Esophagus squamous epithelium (tissue), 5 donors: ENCODE data around the gene KCNQ1. TPM values are rescaled to one million over a fixed set of nuclear protein-coding genes. Genes with fewer than 3 reads are reported as not detected.
"Not testable (repeated sequence)": the region's sequence is repeated elsewhere in the genome, so short reads cannot be mapped to it uniquely, and the experiment has no call there.

Source experiments
- DNase-seq: peaks from one replicate; lab custom pipeline; 2025; lab: John Stamatoyannopoulos, UW
- H3K27ac ChIP-seq, 4 donors: fragments of 200-600 bp; sonication (generic); one replicate each; pipeline ENCODE4 v1.5.1; 2016 to 2019; ENCODE audit warnings: mild to moderate bottlenecking in 1 of 4
- H3K27me3 ChIP-seq, 4 donors: fragments of 200-600 bp; sonication (generic); 1 replicate in 3 of 4; 2 replicates in 1 of 4; pipeline versions ENCODE4 v1.5.1 to v1.6.0; 2017 to 2021; ENCODE audit warnings: antibody characterized with exemption in 1 of 4
- H3K36me3 ChIP-seq, 3 donors: fragments of 200-600 bp; sonication (generic); one replicate each; pipeline ENCODE4 v1.5.1; 2016 to 2019
- H3K4me1 ChIP-seq, 3 donors: fragments of 200-600 bp; sonication (generic); one replicate each; pipeline ENCODE4 v1.5.1; 2017 to 2019
- H3K4me3 ChIP-seq, 4 donors: fragments of 200-600 bp; sonication (generic); 1 replicate in 3 of 4; 2 replicates in 1 of 4; pipeline ENCODE4 v1.5.1; 2016 to 2019; ENCODE audit warnings: mild to moderate bottlenecking in 2 of 4, moderate library complexity in 1 of 4
- H3K9me3 ChIP-seq, 3 donors: fragments of 200-600 bp; sonication (generic); one replicate each; pipeline ENCODE4 v1.5.1; 2016 to 2019
- POLR2A ChIP-seq, 4 donors: fragments of 450-650 bp; IDR thresholded peaks; one replicate each; pipeline ENCODE4 v1.6.1; 2017; ENCODE audit warnings: antibody characterized with exemption in 4 of 4, mild to moderate bottlenecking in 4 of 4, moderate library complexity in 3 of 4
- WGBS, 2 donors: methylation state at CpG; one replicate each; pipeline ENCODE4 v1.1.5; 2018; 5-methylcytosine and 5-hydroxymethylcytosine counted together
- intact Hi-C: fragments of 100-400 bp; cut with DNase I; formaldehyde crosslinking; loops from one replicate; pipeline ENCODE4 v1.15.0; 2022
- total RNA-seq, 4 donors: library from RNA; depleted of rRNA; stranded (reverse); fragments of >200 nt; gene quantifications; one replicate each; pipeline ENCODE4 v1.1.0, GENCODE V29; 2016
- TF ChIP-seq, protein P1 (sequence below), 6 experiments: fragments of 450-650 bp in 4 of 6; fragments of 200-600 bp in 2 of 6; sonication (generic) in 2 of 6; IDR thresholded peaks; one replicate each; pipeline ENCODE4 v1.5.1; 2016 to 2019; ENCODE audit warnings: antibody characterized with exemption in 6 of 6, mild to moderate bottlenecking in 4 of 6, moderate library complexity in 4 of 6
- donor health status: DM: yes; HTN: yes; CAD: no.

The KCNQ1 gene
- total RNA-seq, 4 donors from 2014 or later, result 0.61 to 3.1 (median 0.72) TPM

DNA sequence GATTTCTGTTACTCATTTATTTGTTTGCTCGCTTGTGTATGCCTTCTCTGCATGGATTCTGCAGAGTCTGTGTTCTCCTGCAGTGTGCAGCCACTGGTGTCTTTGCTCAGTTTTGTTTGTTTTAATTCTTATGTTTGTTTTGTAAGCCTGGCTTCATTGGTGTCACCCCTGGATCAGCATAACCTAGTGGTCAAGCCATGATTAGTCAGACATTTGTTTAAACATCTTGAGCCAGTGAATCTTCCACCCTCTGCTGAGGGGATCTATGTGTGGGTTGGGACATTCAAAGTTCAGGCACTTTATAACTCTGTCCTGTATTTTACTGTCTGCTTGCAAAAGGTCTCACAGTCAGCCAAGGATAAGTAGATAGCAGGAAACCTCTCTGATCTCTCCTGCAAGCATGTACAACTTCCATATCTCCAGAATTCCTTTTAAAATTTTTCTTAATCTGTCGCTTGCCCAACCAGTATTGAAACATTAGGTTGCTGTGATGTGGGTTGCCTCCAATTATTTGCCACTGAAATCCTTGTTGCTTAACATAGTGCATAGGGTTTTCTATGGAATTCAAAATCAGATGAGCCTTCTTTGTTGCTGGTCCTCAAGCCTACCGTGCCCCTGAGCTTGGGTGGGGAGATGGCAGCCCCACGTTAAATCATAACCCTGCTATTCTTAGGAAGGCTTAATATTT is 168.2 kb downstream of the KCNQ1 start:
- TF ChIP-seq, protein P1, sequence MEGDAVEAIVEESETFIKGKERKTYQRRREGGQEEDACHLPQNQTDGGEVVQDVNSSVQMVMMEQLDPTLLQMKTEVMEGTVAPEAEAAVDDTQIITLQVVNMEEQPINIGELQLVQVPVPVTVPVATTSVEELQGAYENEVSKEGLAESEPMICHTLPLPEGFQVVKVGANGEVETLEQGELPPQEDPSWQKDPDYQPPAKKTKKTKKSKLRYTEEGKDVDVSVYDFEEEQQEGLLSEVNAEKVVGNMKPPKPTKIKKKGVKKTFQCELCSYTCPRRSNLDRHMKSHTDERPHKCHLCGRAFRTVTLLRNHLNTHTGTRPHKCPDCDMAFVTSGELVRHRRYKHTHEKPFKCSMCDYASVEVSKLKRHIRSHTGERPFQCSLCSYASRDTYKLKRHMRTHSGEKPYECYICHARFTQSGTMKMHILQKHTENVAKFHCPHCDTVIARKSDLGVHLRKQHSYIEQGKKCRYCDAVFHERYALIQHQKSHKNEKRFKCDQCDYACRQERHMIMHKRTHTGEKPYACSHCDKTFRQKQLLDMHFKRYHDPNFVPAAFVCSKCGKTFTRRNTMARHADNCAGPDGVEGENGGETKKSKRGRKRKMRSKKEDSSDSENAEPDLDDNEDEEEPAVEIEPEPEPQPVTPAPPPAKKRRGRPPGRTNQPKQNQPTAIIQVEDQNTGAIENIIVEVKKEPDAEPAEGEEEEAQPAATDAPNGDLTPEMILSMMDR (IDR thresholded peaks at IDR 0.05), result no peak
- no peak for TF ChIP-seq POLR2A (IDR thresholded peaks at IDR 0.05)
- intact Hi-C loops, result no loop called here

DNA sequence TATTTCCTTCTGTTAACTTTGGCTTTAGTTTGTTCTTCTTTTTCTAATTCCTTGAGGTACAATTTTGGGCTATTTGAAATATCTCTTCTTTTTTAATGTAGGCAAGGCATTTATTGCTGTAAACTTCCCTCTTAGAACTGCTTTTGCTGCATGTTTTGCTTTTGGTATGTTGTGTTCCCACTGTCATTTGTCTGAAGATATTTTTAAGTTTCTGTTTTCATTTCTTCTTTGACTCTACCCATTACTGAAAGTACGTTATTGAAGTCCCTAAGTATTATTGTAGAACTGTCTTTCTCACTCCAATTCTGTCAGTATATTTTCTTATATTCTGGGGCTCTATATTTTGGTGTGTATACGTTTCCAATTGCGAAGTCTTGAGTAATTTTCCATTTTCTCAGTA is 177.1 kb downstream of the KCNQ1 start:
- TF ChIP-seq POLR2A (IDR thresholded peaks at IDR 0.05), result no peak
- TF ChIP-seq, protein P1 (IDR thresholded peaks at IDR 0.05), result no peak
- no peak for DNase-seq
- Histone ChIP-seq H3K27me3 (no peaks in the 10 kb centered on the region), H3K9me3 (no peaks in the 10 kb centered on the region), H3K27ac (no peak overlapping the region), H3K36me3 (no peaks in the 10 kb centered on the region), H3K4me1 (no peaks in the 10 kb centered on the region), H3K4me3 (no peak overlapping the region)
- WGBS, 2 donors, result 21 to 27% methylated on average over 3 of the region's 3 CpGs
- intact Hi-C loops, result no loop called here

More for the DNA sequence above, 168.2 kb downstream of the KCNQ1 start:
- H3K9me3 ChIP-seq, result peaks cover 0 to 9% (median 6%) of the 10 kb centered on the region in 3 donors
- no peaks in the 10 kb centered on the region for H3K36me3 ChIP-seq
- no peak for DNase-seq
- H3K27ac ChIP-seq, result no peak overlapping the region
- H3K4me3 ChIP-seq, result no peak overlapping the region
- H3K4me1 ChIP-seq, result no peaks in the 10 kb centered on the region
- 71 to 83% methylated on average over 4 of the region's 4 CpGs for WGBS, 2 donors
- H3K27me3 ChIP-seq, result no peaks in the 10 kb centered on the region

DNA sequence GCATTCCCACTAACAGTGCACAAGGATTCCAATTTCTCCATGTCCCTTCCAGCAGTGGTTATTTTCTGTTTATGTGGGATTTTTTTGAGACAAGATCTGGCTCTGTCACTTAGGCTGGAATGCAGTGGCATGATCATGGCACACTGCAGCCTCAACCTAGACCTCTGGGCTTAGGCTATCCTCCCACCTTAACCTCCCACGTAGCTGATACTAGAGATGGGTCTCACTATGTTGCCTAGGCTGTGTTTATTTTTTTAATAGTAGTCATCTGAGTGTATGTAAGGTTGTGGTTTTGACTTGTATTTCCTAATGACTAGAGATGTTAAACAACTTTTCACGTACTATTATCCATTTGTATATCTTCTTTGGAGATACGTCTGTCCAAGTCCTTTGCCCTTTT is 180.4 kb downstream of the KCNQ1 start:
- DNase-seq, result no peak
- Histone ChIP-seq H3K4me1 (no peaks in the 10 kb centered on the region), H3K9me3 (peaks cover 0 to 9% (median 0%) of the 10 kb centered on the region in 3 donors), H3K27ac (no peak overlapping the region), H3K4me3 (no peak overlapping the region), H3K27me3 (no peaks in the 10 kb centered on the region), H3K36me3 (no peaks in the 10 kb centered on the region)
- TF ChIP-seq POLR2A (IDR thresholded peaks at IDR 0.05), result no peak
- TF ChIP-seq, protein P1 (IDR thresholded peaks at IDR 0.05), result no peak
- WGBS, 2 donors, result 47 to 57% methylated on average over 3 of the region's 3 CpGs
- intact Hi-C loops, result no loop called here

DNA sequence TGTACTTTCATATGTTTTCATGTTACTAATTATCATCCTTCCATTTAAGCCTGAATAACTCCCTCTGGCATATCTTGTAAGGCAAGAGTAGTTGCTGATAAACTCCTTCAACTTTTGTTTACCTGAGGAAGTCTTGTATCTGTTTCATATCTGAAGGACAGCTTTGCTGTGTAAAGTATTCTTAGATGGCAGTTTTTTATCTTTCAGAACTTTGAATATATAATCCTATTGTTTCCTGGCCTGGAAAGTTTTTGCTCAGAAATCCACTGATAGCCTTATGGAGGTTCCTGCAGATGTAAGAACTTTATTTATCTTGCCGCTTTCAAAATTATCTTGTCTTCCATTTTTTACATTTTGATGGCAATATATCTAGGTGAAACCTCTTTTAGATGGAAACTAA is 185.9 kb downstream of the KCNQ1 start:
- TF ChIP-seq, protein P1 (IDR thresholded peaks at IDR 0.05), result no peak
- TF ChIP-seq POLR2A (IDR thresholded peaks at IDR 0.05), result no peak
- Histone ChIP-seq H3K36me3 (no peaks in the 10 kb centered on the region), H3K27me3 (no peaks in the 10 kb centered on the region), H3K4me3 (no peak overlapping the region), H3K9me3 (peaks cover 0 to 27% (median 26%) of the 10 kb centered on the region in 3 donors), H3K4me1 (no peaks in the 10 kb centered on the region), H3K27ac (no peak overlapping the region)
- intact Hi-C loops, result no loop called here
- 78 to 100% methylated on average over 1 of the region's 1 CpG for WGBS, 2 donors
- DNase-seq, result no peak

DNA sequence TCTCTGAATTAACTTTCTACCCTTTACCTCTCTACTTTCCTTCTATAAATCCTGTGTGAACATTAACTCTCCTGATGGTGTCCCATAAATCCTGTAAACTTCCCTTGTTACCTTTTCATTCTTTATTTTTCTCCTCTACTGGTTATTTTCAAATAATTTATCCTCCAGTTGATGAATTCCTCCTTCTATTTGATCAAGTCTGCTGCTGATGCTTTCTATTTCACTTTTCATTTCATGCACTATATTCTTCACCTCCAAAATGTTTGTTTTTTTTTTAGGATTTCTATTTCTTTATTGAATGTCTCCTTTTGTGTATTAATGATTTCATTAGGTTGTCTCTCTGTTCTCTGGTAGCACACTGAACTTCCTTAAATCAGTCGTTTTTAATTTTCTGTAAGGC is 186.4 kb downstream of the KCNQ1 start:
- WGBS, 2 donors, result 63 to 71% methylated on average over 1 of the region's 1 CpG
- Histone ChIP-seq H3K4me1 (no peaks in the 10 kb centered on the region), H3K4me3 (no peak overlapping the region), H3K36me3 (no peaks in the 10 kb centered on the region), H3K9me3 (peaks cover 0 to 27% (median 26%) of the 10 kb centered on the region in 3 donors), H3K27me3 (no peaks in the 10 kb centered on the region), H3K27ac (no peak overlapping the region)
- TF ChIP-seq, protein P1 (IDR thresholded peaks at IDR 0.05), result no peak
- no peak for TF ChIP-seq POLR2A (IDR thresholded peaks at IDR 0.05)
- no peak for DNase-seq
- intact Hi-C loops, result no loop called here

DNA sequence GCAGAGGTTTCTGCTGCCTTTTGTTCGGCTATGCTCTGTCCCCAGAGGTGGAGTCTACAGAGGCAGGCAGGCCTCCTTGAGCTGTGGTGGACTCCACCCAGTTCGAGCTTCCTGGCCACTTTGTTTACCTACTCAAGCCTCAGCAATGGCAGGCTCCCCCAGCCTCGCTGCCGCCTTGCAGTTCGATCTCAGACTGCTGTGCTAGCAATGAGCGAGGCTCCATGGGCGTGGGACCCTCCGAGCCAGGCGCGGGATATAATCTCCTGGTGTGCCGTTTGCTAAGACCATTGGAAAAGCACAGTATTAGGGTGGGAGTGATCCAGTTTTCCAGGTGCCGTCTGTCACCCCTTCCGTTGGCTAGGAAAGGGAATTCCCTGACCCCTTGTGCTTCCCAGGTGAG is 195.0 kb downstream of the KCNQ1 start:
- H3K4me1 ChIP-seq, H3K36me3 ChIP-seq, intact Hi-C loops, H3K27me3 ChIP-seq, DNase-seq, H3K4me3 ChIP-seq, H3K27ac ChIP-seq: not testable (repeated sequence)
- 78% methylated on average over 5 of the region's 13 CpGs; no CpG with 5 or more reads in 1 of the 2 donors for WGBS, 2 donors
- peaks cover 0 to 58% (median 50%) of the 10 kb centered on the region in 3 donors for H3K9me3 ChIP-seq
